NB4 (cell line): ENCODE results near the gene CDC42EP1.
"Not testable (repeated sequence)": the region's sequence is repeated elsewhere in the genome, so short reads cannot be mapped to it uniquely, and the experiment has no call there.

ENCODE experiments used
- DNase-seq: peaks from one replicate; pipeline ENCODE4 v3.0.0; 2010; ENCODE audit warnings: low read depth
- H3K4me3 ChIP-seq: one replicate; pipeline ENCODE4 v1.5.1; 2011; ENCODE audit warnings: mild to moderate bottlenecking, low read depth, low read length, moderate library complexity
- CTCF ChIP-seq: IDR thresholded peaks from one replicate; pipeline ENCODE4 v1.5.1; 2012; ENCODE audit warnings: low read depth, low read length
- MAX ChIP-seq: IDR thresholded peaks from 2 replicates; pipeline ENCODE4 v1.6.1; 2011; ENCODE audit warnings: low read depth, low read length
- MYC ChIP-seq: IDR thresholded peaks from 2 replicates; pipeline ENCODE4 v1.6.1; 2011; ENCODE audit warnings: low read depth, low read length
- POLR2A ChIP-seq: IDR thresholded peaks from 2 replicates; pipeline ENCODE4 v1.6.1; 2011; ENCODE audit warnings: mild to moderate bottlenecking; ENCODE audit not compliant: insufficient read length; ENCODE audit errors: extremely low read depth

Gene CDC42EP1

GRCh38 chr22:37549704-37550059 lies 10.6 kb upstream of the CDC42EP1 start:
- no peak for DNase-seq
- TF ChIP-seq MYC (no peak), MAX (no peak), CTCF (peak; percentile 5), POLR2A (no peak)
- H3K4me3 ChIP-seq, result no peak overlapping the region

- H3K4me3 ChIP-seq, DNase-seq: not testable (repeated sequence)
These were observed 9.4 kb upstream of the CDC42EP1 start for GRCh38 chr22:37550921-37551320.

GRCh38 chr22:37551981-37552380 lies 8.3 kb upstream of the CDC42EP1 start:
- no peak for DNase-seq
- TF ChIP-seq MYC (no peak), POLR2A (no peak), CTCF (no peak), MAX (no peak)
- no peak overlapping the region for H3K4me3 ChIP-seq

- no peak overlapping the region for H3K4me3 ChIP-seq
- no peak for TF ChIP-seq MYC
- no peak for TF ChIP-seq CTCF
- TF ChIP-seq MAX, result no peak
- no peak for TF ChIP-seq POLR2A
- DNase-seq, result no peak
These were observed 7.6 kb upstream of the CDC42EP1 start for GRCh38 chr22:37552524-37553163.

GRCh38 chr22:37553725-37554124 lies 6.6 kb upstream of the CDC42EP1 start:
- no peak for DNase-seq
- TF ChIP-seq CTCF (no peak), MAX (no peak), POLR2A (no peak), MYC (no peak)
- no peak overlapping the region for H3K4me3 ChIP-seq

- DNase-seq, result no peak
- TF ChIP-seq MAX (no peak), MYC (no peak), CTCF (no peak), POLR2A (no peak)
These were observed 5.3 kb upstream of the CDC42EP1 start for GRCh38 chr22:37555029-37555428.

More at GRCh38 chr22:37555029-37555428, 5.3 kb upstream of the CDC42EP1 start:
- no peak overlapping the region for H3K4me3 ChIP-seq
